Endothelial cell of umbilical vein (primary cell): ENCODE measurements around the gene NTRK2. TPM values are rescaled to one million over a fixed set of nuclear protein-coding genes. Genes with fewer than 3 reads are reported as not detected.

Experiments
- BruUV-seq: library from RNA; stranded (reverse); fragments of 400-500 nt; replicated peaks from 2 replicates; lab custom pipeline; 2021; lab: Mats Ljungman, UMichigan
- CTCF ChIA-PET: fragments of 300-600, 350-600 bp; sonication (Branson Sonifier 250); formaldehyde crosslinking; loops from one replicate; lab custom pipeline; 2021; ENCODE audit warnings: antibody characterized with exemption, inconsistent platforms; lab: Charles Lee
- POLR2A ChIA-PET: fragments of 300-600, 350-600 bp; sonication (Branson Sonifier 250); formaldehyde crosslinking; loops from one replicate; lab custom pipeline; 2021; ENCODE audit warnings: antibody characterized with exemption, inconsistent platforms; lab: Charles Lee
- DNase-seq: peaks from one replicate; pipeline ENCODE4 v3.0.0-alpha.2; 2011; ENCODE audit warnings: low read depth, low spot score
- FAIRE-seq: peaks from 2 replicates; lab custom pipeline; 2011; peaks lifted over from hg19 to GRCh38; lab: Jason Lieb, UNC
- H2AFZ ChIP-seq: 2 replicates; pipeline ENCODE4 v1.6.0; 2012; ENCODE audit warnings: low read depth, low read length, control low read depth, inconsistent platforms
- H3K27ac ChIP-seq: 2 replicates; pipeline ENCODE4 v1.5.1; 2011; ENCODE audit warnings: low read depth, mild to moderate bottlenecking, control low read depth, low read length, moderate library complexity; ENCODE audit not compliant: insufficient read depth
- H3K27me3 ChIP-seq, 2 experiments: 2 replicates each; pipeline versions ENCODE4 v1.6.0 to v1.6.1; 2011; ENCODE audit warnings: low read length in 2 of 2, mixed read lengths in 1 of 2; ENCODE audit not compliant: control insufficient read depth in 2 of 2, insufficient read depth in 2 of 2
- H3K36me3 ChIP-seq, 2 experiments: 2 replicates in 1 of 2; 3 replicates in 1 of 2; pipeline ENCODE4 v1.5.1; 2011; ENCODE audit warnings: low read length in 2 of 2, mild to moderate bottlenecking in 1 of 2, moderate library complexity in 1 of 2; ENCODE audit not compliant: control insufficient read depth in 2 of 2, insufficient read depth in 2 of 2; ENCODE audit errors: extremely low read depth in 1 of 2
- H3K4me1 ChIP-seq: 3 replicates; pipeline ENCODE4 v1.5.1; 2011; ENCODE audit warnings: mild to moderate bottlenecking, low read length; ENCODE audit not compliant: control insufficient read depth, insufficient read depth; ENCODE audit errors: extremely low read depth
- H3K4me2 ChIP-seq: 2 replicates; pipeline ENCODE4 v1.6.1; 2011; ENCODE audit warnings: low read length, control low read depth, mixed read lengths; ENCODE audit not compliant: insufficient read depth
- H3K4me3 ChIP-seq, 3 experiments: fragments of 200-600 bp in 1 of 3; sonication (generic), shearing (Covaris generic) in 1 of 3; replicated peaks in 1 of 3; 2 replicates each; pipeline ENCODE4 v1.5.1; 2011 to 2016; ENCODE audit warnings: control low read depth in 3 of 3, low read length in 3 of 3, mild to moderate bottlenecking in 2 of 3, inconsistent platforms in 1 of 3, low read depth in 1 of 3, moderate library complexity in 1 of 3; ENCODE audit not compliant: insufficient read depth in 1 of 3
- H3K79me2 ChIP-seq: 2 replicates; pipeline ENCODE4 v1.6.0; 2012; ENCODE audit warnings: low read length, inconsistent platforms; ENCODE audit not compliant: control insufficient read depth, insufficient read depth
- H3K9ac ChIP-seq: replicated peaks from 2 replicates; pipeline ENCODE3; 2011; ENCODE audit warnings: low read length, control low read depth; ENCODE audit not compliant: insufficient read depth; ENCODE audit errors: extremely low read depth
- H3K9me1 ChIP-seq: replicated peaks from 3 replicates; pipeline ENCODE4 v1.6.0; 2011; ENCODE audit warnings: mild to moderate bottlenecking, low read length; ENCODE audit not compliant: control insufficient read depth, insufficient read depth; ENCODE audit errors: extremely low read depth
- H3K9me3 ChIP-seq: replicated peaks from 2 replicates; pipeline ENCODE4 v1.5.1; 2012; ENCODE audit warnings: low read length, inconsistent platforms; ENCODE audit not compliant: control insufficient read depth, insufficient read depth
- H4K20me1 ChIP-seq: replicated peaks from 2 replicates; pipeline ENCODE3; 2011; ENCODE audit warnings: mild to moderate bottlenecking, low read length; ENCODE audit not compliant: control insufficient read depth, insufficient read depth; ENCODE audit errors: extremely low read depth
- CTCF ChIP-seq, 2 donors: IDR thresholded peaks; 1 replicate in 1 of 2; 2 replicates in 1 of 2; pipeline ENCODE4 v1.5.1; 2011; ENCODE audit warnings: low read length in 2 of 2, mild to moderate bottlenecking in 2 of 2, moderate library complexity in 2 of 2, control low read depth in 1 of 2, inconsistent platforms in 1 of 2, low read depth in 1 of 2; ENCODE audit not compliant: insufficient read depth in 1 of 2; ENCODE audit errors: extremely low read depth in 1 of 2
- EZH2 ChIP-seq: IDR thresholded peaks from 2 replicates; pipeline ENCODE4 v1.6.1; 2012; ENCODE audit warnings: borderline replicate concordance, low read depth, mild to moderate bottlenecking, moderate library complexity, low read length, inconsistent platforms; ENCODE audit not compliant: severe bottlenecking
- FOS ChIP-seq: IDR thresholded peaks from 2 replicates; pipeline ENCODE4 v1.6.1; 2011; ENCODE audit warnings: mild to moderate bottlenecking, low read length, moderate library complexity, borderline replicate concordance; ENCODE audit not compliant: insufficient read depth
- GATA2 ChIP-seq: IDR thresholded peaks from 2 replicates; pipeline ENCODE4 v1.7.0; 2011; ENCODE audit warnings: low read depth, mild to moderate bottlenecking, moderate library complexity, mixed read lengths, low read length; ENCODE audit not compliant: insufficient read length, insufficient read depth
- JUN ChIP-seq: IDR thresholded peaks from 2 replicates; pipeline ENCODE4 v1.6.1; 2011; ENCODE audit warnings: borderline replicate concordance, low read depth; ENCODE audit not compliant: insufficient read length, insufficient read depth
- MAX ChIP-seq: IDR thresholded peaks from 2 replicates; pipeline ENCODE4 v1.6.1; 2011; ENCODE audit not compliant: insufficient read depth, insufficient read length
- MYC ChIP-seq: IDR thresholded peaks from one replicate; pipeline ENCODE4 v1.6.1; 2011; ENCODE audit warnings: mild to moderate bottlenecking, low read depth, low read length
- POLR2A ChIP-seq: IDR thresholded peaks from 2 replicates; pipeline ENCODE4 v1.6.1; 2012; ENCODE audit warnings: low read depth, mild to moderate bottlenecking, control low read depth, low read length
- POLR2AphosphoS5 ChIP-seq: IDR thresholded peaks from 2 replicates; pipeline ENCODE4 v1.6.1; 2012; ENCODE audit warnings: low read depth, mild to moderate bottlenecking, control low read depth, low read length, moderate library complexity; ENCODE audit not compliant: insufficient read depth
- dilution Hi-C: fragments of 300-500 bp; cut with MboI; formaldehyde crosslinking; loops from one replicate; pipeline ENCODE4 v1.15.0; 2019; ENCODE audit warnings: low sequenced_read_pairs; ENCODE audit not compliant: extremely low pct_ligation_motif_present
- intact Hi-C: fragments of 100-400 bp; cut with micrococcal nuclease; formaldehyde crosslinking; loops from one replicate; pipeline ENCODE4 v1.10.0; 2022
- polyA plus RNA-seq, 4 experiments: library from polyadenylated mRNA; depleted of rRNA in 3 of 4; stranded (reverse) in 3 of 4; unstranded in 1 of 4; fragments of >200 nt; gene quantifications; 2 replicates each; pipeline versions ENCODE4 v1.2.1 to v1.2.3, GENCODE V29; 2011 to 2012; ENCODE audit warnings: missing spikeins in 1 of 4
- total RNA-seq: library from RNA; stranded (reverse); gene quantifications from 2 replicates; pipeline ENCODE4 v1.2.3, GENCODE V29; 2021

Gene NTRK2
- total and polyA plus RNA-seq, 2 donors (not counting 3 experiments of a cell fraction or from before 2014, with no cell fraction given), result 0.01 to 0.13 TPM

- no peaks in the 10 kb centered on the region for H3K36me3 ChIP-seq
- TF ChIP-seq JUN (no peak), GATA2 (no peak), FOS (no peak), MAX (no peak)
- no peaks in the 10 kb centered on the region for H3K27me3 ChIP-seq
- no peaks in the 10 kb centered on the region for H3K9me3 ChIP-seq
- dilution Hi-C loops (no loop called here), intact Hi-C loops (no loop called here)
- no peaks in the 10 kb centered on the region for H3K9me1 ChIP-seq
- POLR2A ChIA-PET, result no interaction called here
- no peak overlapping the region for H3K4me2 ChIP-seq
- CTCF ChIA-PET, result interaction anchor here (1.3 kb wide), 1 partner anchor 23 kb away, joined by 3 read pairs; no protein-coding TSS in a partner anchor
- no peak overlapping the region for H3K9ac ChIP-seq
- BruUV-seq, result no TSS peak
- FAIRE-seq (no peak), DNase-seq (no peak)
- no peak overlapping the region for H2AFZ ChIP-seq
- H3K4me1 ChIP-seq, result no peaks in the 10 kb centered on the region
- H3K79me2 ChIP-seq, result no peaks in the 10 kb centered on the region
- no peak overlapping the region for H3K27ac ChIP-seq
- H3K4me3 ChIP-seq, result no peak overlapping the region
- no peaks in the 10 kb centered on the region for H4K20me1 ChIP-seq
These were observed 305.3 kb downstream of the NTRK2 start for GRCh38 chr9:84974855-84975254.

GRCh38 chr9:84975926-84976325 is 306.4 kb downstream of the NTRK2 start:
- no peak for TF ChIP-seq EZH2
- TF ChIP-seq GATA2, result no peak
- TF ChIP-seq POLR2A, result no peak
- TF ChIP-seq JUN, result no peak
- no peak for TF ChIP-seq FOS
- TF ChIP-seq MAX, result no peak
- TF ChIP-seq MYC, result no peak
- TF ChIP-seq CTCF (IDR thresholded peaks at IDR 0.05; ENCODE audit: extremely low read depth in 1 of 2, insufficient read depth in 1 of 2, low read depth in 1 of 2, low read length in 2 of 2), result no peak
- TF ChIP-seq POLR2AphosphoS5, result no peak
- Histone ChIP-seq H3K9me1 (no peaks in the 10 kb centered on the region), H3K4me3 (no peak overlapping the region), H4K20me1 (no peaks in the 10 kb centered on the region), H3K27ac (no peak overlapping the region), H3K36me3 (no peaks in the 10 kb centered on the region), H3K4me2 (no peak overlapping the region), H3K9me3 (no peaks in the 10 kb centered on the region), H3K4me1 (no peaks in the 10 kb centered on the region), H3K27me3 (no peaks in the 10 kb centered on the region), H3K9ac (no peak overlapping the region), H2AFZ (no peak overlapping the region), H3K79me2 (no peaks in the 10 kb centered on the region)
- ChIA-PET POLR2A (no interaction called here), CTCF (interaction anchor here (1.3 kb wide), 1 partner anchor 22 kb away, joined by 3 read pairs; no protein-coding TSS in a partner anchor)
- dilution Hi-C loops, result no loop called here
- DNase-seq (no peak), FAIRE-seq (no peak)
- no TSS peak for BruUV-seq
- intact Hi-C loops, result no loop called here
